Thyroid gland (tissue), 4 donors: Measurements from ENCODE around the gene SH2D5.

Experiments used
- CTCF ChIP-seq, 6 experiments: fragments of 200-600 bp in 3 of 6; fragments of 450-650 bp in 3 of 6; sonication (generic) in 3 of 6; IDR thresholded peaks; one replicate each; pipeline ENCODE4 v1.5.1; 2016 to 2019; ENCODE audit warnings: antibody characterized with exemption in 6 of 6, mild to moderate bottlenecking in 2 of 6, inconsistent platforms in 1 of 6, moderate library complexity in 1 of 6
- POLR2A ChIP-seq, 2 donors: fragments of 450-650 bp; IDR thresholded peaks; one replicate each; pipeline ENCODE4 v1.6.1; 2017; ENCODE audit warnings: antibody characterized with exemption in 2 of 2, mild to moderate bottlenecking in 2 of 2, moderate library complexity in 1 of 2

DNA sequence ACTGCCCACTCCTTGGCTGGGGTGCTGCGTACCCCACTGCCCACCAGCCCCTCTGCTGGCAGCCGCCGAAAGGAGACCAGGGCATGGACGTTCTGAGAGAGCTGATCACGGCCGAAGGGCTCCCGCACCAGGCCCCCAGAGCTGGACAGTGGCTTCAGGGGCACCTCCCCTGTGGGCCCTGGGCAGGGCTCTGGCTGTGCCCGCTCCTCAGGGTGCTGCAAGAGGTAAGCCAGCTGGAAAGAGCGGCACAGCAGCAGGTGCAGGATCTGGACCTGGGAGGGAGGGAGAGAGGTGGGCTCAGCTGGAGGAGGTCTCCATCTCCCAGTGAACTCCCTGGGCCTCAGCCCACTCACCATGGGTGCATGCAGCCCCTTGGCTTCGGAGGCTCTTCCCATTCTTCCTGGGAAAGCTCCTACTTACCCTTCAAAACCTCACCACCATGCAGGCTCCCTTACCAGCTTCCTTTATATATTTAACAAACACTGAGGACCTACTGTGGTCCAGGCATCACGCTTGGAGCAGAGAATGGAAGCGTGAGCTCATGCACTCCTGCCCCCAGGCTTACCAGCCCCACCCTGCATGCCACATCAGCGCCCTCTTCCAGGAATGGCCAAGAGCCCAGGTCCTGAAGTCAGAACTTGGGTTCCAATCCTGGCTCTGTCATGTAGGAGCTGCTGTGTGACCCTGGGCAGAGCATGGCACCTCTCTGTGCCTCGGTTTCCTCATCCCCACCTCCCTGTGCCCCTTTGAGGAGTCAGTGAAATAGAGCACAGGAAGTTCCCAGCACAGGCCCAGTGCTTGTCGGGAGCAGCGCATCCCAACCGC lies 7.9 kb downstream of the SH2D5 start:
- TF ChIP-seq CTCF (IDR thresholded peaks at IDR 0.05) (no peak), POLR2A (IDR thresholded peaks at IDR 0.05) (no peak)
